Activated T-helper 1 cell treated with Interleukin-2 at 50 U/mL for 16 hours (primary cell): ENCODE data around the gene TRAK2.
A peak's percentile ranks its signal among the peaks of the same experiment; 100 is the strongest.
"Not testable (repeated sequence)": the region's sequence is repeated elsewhere in the genome, so short reads cannot be mapped to it uniquely, and the experiment has no call there.

Source experiments
- DNase-seq: peaks from one replicate; pipeline ENCODE4 v3.0.0-alpha.2; 2020; ENCODE audit warnings: low read depth

TRAK2 gene, protein sequence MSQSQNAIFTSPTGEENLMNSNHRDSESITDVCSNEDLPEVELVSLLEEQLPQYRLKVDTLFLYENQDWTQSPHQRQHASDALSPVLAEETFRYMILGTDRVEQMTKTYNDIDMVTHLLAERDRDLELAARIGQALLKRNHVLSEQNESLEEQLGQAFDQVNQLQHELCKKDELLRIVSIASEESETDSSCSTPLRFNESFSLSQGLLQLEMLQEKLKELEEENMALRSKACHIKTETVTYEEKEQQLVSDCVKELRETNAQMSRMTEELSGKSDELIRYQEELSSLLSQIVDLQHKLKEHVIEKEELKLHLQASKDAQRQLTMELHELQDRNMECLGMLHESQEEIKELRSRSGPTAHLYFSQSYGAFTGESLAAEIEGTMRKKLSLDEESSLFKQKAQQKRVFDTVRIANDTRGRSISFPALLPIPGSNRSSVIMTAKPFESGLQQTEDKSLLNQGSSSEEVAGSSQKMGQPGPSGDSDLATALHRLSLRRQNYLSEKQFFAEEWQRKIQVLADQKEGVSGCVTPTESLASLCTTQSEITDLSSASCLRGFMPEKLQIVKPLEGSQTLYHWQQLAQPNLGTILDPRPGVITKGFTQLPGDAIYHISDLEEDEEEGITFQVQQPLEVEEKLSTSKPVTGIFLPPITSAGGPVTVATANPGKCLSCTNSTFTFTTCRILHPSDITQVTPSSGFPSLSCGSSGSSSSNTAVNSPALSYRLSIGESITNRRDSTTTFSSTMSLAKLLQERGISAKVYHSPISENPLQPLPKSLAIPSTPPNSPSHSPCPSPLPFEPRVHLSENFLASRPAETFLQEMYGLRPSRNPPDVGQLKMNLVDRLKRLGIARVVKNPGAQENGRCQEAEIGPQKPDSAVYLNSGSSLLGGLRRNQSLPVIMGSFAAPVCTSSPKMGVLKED

GRCh38 chr2:201451292-201452057, at the start of gene TRAK2, which contains the start of gene STRADB:
TSS of gene TRAK2 (minus strand) at chr2:201451458. CDS start at chr2:201420507, 30,951 bp downstream.
TSS of gene STRADB (plus strand) at chr2:201451740. CDS start at chr2:201454841, 3,101 bp downstream.
- DNase-seq = peak; percentile 90

- DNase-seq = no peak
Measured at GRCh38 chr2:201500534-201500933, 49.3 kb upstream of the TRAK2 start.

GRCh38 chr2:201496785-201497184, 45.5 kb upstream of the TRAK2 start:
- no peak for DNase-seq

DNA sequence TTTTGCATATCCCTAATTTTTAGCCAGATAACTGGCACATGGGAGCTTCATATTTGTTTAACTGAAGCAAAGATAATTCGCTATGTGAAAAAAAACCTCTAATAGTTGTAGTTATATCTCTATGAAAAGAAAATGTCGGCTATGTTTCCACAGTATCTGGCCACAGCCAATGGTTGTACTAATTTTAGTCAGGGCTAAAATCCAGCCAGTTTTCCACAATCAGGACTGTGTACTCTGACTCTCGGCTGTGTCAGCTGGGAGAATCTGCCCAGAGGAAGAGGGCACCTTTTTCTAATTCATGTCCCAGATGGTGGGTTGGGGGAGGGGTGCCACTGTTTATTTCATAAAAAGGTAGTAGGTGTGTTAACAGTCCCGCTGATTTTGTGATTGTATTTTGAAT, 39.0 kb upstream of the TRAK2 start:
- DNase-seq = no peak

- DNase-seq = no peak
Measured at GRCh38 chr2:201484805-201485204, 33.5 kb upstream of the TRAK2 start.

GRCh38 chr2:201483758-201484157, 32.5 kb upstream of the TRAK2 start:
- not testable (repeated sequence) for DNase-seq

GRCh38 chr2:201483342-201483741, 32.1 kb upstream of the TRAK2 start:
- DNase-seq = no peak

DNA sequence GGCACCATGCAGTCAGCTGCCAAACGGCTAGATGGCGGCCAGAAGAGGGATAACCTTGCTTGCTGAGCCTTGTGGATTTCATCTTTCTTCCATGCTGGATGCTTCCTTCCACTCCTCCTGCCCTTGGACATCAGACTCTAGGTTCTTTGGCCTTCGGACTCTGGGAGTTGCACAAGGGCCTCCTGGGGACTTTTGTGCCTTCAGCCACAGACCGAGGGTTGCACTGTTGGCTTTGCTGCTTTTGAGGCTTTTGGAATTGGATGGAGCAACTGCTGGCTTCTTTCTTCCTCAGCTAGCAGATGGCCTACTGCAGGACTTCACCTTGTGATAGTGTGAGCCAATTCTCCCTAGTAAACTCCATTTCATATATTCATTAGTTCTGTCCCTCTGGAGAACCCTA, 31.3 kb upstream of the TRAK2 start:
- no peak for DNase-seq

GRCh38 chr2:201472411-201472810, 21.2 kb upstream of the TRAK2 start:
- no peak for DNase-seq

- DNase-seq = no peak
Measured at GRCh38 chr2:201471732-201472393, 20.6 kb upstream of the TRAK2 start.

- DNase-seq = no peak
Measured at GRCh38 chr2:201470821-201471731, 19.8 kb upstream of the TRAK2 start.

GRCh38 chr2:201467666-201468065, 16.4 kb upstream of the TRAK2 start:
- DNase-seq = no peak

DNA sequence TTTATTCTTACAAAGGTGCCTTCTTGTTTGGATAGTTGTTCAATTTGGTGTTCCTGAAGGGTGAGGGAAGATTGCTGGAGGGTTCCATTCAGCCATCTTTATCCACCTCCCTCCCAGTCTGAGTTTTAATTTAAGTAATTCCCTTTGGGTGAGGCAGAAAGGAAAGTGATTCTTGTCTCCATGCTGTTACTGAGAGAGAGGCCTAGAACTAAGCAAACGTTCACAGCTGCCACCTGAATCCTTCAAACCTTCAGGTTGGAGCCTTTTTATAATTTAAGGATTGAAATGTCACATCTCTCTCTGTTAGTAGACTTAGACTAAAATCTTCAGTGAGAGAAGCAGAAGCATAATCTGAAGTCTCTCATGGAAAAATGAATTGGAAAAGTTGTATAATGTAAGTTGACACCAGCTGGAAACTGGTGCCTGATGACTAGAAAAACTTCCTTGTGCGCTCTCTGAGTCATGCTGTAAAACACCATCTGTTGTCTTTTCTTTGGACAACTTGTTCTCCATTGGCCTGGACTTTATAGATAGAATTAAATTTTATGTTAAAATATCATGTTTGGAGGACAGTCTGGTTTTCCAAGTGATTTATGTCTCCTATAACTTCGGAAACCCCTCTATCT, 14.9 kb upstream of the TRAK2 start:
- no peak for DNase-seq

GRCh38 chr2:201465524-201465971, 14.3 kb upstream of the TRAK2 start:
- DNase-seq = no peak

- DNase-seq = no peak
Measured at GRCh38 chr2:201464547-201464946, 13.3 kb upstream of the TRAK2 start.

GRCh38 chr2:201460532-201460931, 9.3 kb upstream of the TRAK2 start:
- no peak for DNase-seq

GRCh38 chr2:201458381-201458780, 7.1 kb upstream of the TRAK2 start:
- DNase-seq = no peak

GRCh38 chr2:201452922-201453643, 1.8 kb upstream of the TRAK2 start:
- DNase-seq = no peak
